WI38 (cell line): ENCODE measurements around the gene GGT5.
"Not testable (repeated sequence)": the region's sequence is repeated elsewhere in the genome, so short reads cannot be mapped to it uniquely, and the experiment has no call there.

Source experiments
- H3K4me3 ChIP-seq: 2 replicates; pipeline ENCODE4 v1.5.1; 2011; ENCODE audit warnings: low read depth, mild to moderate bottlenecking, control low read depth, low read length
- TF ChIP-seq, protein P1 (sequence below): IDR thresholded peaks from 2 replicates; pipeline ENCODE4 v1.5.1; 2012; ENCODE audit warnings: low read depth, mild to moderate bottlenecking, control low read depth, low read length

Gene GGT5

DNA sequence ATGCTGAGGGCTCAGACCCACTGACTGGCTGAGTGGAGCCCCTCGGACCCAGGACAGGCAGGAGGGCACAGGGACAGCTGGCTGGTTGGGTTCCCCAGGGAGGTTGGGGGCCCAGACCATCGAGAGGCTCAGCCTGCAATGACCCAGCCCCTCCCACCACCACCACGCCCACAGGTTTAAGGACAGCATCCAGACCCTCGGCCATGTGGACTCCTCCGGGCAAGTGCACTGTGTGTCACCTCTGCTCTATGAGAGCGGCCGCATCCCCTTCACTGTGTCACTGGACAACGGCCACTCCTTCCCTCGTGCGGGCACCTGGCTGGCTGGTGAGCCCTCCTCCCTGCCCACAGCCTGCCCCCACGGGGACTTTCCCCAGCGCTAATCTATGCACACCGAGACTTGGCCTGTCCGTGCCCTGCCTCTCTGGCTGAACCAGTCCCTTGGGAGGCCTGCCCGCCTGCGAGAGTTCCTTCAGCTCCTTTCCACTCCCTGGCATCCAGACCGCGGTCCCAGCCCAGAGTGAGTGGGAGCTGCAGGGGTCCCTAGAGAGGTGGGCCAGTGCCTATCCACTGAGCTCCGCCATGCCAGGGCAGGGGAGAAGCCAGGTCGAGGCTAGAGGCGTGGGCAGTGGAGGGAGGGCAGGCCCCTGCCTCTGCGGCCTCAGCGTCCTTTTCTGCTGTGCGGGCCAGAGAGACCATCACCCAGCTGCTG is 61.4 kb downstream of the GGT5 start:
- TF ChIP-seq, protein P1, sequence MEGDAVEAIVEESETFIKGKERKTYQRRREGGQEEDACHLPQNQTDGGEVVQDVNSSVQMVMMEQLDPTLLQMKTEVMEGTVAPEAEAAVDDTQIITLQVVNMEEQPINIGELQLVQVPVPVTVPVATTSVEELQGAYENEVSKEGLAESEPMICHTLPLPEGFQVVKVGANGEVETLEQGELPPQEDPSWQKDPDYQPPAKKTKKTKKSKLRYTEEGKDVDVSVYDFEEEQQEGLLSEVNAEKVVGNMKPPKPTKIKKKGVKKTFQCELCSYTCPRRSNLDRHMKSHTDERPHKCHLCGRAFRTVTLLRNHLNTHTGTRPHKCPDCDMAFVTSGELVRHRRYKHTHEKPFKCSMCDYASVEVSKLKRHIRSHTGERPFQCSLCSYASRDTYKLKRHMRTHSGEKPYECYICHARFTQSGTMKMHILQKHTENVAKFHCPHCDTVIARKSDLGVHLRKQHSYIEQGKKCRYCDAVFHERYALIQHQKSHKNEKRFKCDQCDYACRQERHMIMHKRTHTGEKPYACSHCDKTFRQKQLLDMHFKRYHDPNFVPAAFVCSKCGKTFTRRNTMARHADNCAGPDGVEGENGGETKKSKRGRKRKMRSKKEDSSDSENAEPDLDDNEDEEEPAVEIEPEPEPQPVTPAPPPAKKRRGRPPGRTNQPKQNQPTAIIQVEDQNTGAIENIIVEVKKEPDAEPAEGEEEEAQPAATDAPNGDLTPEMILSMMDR, result no peak
- no peak overlapping the region for H3K4me3 ChIP-seq

DNA sequence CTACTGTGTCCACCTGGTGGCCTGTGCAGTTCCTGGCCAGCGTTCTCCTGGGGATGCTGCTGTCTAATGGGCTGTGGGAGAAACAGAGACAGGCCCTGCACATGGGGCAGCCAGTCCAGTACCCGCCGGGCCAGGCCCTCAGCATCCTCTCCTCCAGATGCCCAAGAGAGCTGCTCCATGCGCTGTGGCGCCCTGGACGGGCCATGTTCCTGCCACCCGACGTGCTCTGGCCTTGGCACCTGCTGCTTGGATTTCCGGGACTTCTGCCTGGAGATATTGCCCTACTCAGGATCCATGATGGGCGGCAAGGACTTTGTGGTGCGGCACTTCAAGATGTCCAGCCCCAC is 62.0 kb downstream of the GGT5 start:
- H3K4me3 ChIP-seq, result not testable (repeated sequence)

DNA sequence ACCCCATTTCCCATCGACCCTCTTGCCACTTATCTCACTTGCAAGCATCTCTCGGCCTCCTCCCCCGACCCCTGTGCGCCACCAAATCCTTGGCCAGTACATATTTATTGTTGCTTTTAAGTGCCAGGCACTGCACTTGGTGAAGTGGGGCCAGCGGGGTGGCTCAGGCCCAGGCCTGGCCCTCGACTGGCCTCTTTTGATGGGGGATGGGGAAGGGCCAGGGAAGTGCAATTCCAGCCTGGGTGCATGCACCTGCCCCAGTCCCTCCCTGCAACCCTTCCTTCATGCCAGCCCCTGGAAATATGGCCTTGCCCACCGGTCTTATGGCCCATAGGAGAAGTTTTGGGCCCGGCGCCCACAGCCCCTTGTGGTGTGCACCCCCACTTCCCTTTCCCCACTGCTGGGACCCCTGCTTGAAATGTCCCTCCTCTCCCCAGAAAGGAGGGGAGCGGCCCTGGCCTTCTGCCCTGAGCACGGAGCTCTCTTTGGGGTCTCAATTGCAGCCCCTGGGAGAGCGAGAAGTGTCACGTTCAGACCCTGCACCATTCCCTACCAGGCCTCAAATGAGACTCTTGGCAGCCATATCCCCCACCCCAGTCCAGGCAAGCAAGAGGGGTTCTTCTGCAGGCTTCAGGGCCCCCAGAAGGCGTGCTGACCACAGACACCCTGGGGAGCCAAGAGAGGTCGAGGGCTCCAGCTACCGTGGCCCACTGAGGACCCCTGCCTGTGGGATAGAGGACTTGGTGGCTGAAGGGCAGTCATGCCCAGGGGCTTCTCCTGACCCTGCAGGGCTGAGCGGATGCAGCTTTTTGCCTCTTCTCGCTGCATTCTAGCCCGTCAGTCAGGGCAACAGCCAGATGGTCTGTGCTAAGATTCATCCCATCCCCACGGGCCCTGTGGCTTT is 62.6 kb downstream of the GGT5 start:
- TF ChIP-seq, protein P1, result peak; percentile 27
- no peak overlapping the region for H3K4me3 ChIP-seq

DNA sequence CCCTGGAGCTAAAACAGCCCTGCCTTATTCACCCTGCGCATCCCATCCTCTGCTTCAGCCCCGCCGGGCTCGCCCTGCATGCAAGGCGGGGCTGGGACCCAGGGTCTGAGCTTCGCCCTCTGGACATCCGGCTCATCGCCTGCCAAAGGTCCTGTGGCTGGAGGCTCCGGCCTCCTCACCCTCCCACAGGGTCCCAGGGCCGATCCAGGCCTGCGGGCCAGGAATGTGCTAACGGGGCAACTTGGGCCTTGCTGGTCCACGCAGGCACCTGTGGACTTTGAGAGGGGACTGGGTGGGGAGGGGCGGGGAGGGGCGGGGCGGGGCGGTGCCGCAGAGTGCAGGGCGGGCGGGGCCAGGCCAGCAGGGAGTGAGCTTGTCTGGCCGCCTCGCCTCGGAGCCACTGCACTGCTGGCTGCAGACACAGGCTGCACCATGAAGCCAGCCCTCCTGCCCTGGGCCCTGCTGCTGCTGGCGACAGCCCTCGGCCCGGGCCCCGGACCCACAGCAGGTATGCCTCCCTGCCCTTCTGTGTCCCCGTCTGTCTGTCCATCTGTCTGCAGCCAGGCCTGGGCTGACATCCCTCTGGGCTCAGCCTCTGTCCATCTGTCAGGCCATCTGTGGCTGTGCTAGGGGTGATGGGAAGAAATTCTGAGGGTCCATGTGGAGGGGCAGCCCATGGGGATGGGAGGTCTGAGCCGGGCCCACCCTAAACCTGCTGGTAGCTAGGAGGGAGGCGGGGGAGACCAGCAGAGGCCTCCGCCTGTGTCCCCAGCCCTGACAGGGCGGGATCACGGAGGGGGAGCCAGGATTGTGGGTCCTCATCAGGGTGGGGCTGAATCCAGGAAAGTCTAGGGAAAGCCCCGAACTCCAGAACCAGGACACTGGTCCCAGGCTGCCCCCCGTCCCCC is 63.5 kb downstream of the GGT5 start, which contains the start of gene SUSD2:
TSS of gene SUSD2 (plus strand) at position 400 of the 908 bp plus-strand sequence. CDS start at position 433, 33 bp downstream.
- no peak within 1 kb of the TSS for H3K4me3 ChIP-seq
- TF ChIP-seq, protein P1, result no peak

DNA sequence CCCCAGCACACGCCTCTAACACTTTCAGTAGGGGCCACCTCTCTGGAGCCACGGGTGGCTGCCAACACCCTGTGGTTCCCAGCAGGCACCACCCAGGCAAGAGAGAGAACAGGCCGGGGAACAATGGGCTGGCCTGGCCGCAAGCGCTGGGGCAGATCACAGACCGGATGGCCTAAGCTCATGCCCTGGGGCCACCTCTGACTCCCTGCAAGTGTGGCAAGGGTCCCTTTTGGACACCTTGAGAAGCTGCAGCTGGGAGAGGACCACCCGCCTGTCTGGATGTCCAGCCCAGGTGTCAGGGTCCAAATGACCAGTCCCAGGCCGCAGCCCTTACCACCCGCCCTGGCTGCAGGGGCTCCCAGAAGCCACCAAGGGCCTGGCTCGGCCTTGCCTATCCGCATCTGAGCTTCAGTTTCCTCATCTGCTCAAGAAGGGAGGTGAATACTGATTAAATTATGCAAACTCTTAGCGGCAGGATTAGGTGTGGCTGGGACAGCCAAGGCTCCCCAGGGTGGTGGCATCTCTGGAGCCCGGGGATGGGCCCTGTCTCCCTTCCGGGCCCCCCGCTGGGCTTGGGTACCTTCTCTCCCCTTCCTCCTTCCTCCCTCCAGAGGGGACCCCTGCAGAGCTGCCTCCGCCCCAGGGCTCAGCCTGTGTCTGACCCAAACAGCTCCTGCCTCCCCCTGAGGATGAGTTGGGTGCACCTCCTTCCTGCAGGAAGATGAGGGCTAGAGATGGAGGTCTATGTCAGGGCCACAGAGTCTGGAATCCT is 64.4 kb downstream of the GGT5 start:
- no peak overlapping the region for H3K4me3 ChIP-seq
- TF ChIP-seq, protein P1, result no peak

DNA sequence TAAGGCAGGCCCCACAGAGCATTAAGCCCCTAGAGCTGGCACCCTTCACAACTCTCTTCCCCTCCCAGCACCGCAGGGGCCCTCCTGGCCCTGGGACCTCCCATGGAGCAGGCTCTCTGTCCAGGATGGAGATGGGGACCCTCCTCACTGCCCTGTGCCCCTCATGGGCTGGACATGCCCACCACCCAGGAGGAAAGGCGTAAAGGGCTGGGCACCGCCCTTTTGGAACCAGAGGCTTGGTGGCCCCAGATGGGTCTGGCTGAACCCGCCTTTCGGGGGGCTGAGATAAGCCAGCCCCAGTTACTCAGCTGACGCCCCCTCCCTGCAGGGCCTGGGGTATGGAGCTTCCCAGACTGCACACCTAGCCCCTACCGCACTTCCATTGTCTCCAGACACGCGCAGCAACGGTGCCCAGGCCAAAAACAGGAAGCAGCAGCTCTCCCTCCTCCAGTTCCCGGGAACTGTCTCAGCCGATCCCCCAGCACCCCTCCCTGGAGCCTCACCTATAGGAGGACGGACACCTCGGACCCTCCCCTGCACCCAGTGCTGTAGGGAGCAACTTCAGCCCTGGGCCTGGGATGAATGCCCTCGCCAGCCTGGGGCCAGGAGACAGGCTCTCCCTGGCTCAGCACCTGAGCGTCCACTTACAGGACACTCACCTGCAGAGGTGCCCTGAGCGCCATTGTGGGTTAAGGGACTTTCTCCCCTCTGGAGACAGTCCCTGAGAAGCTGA is 65.2 kb downstream of the GGT5 start:
- TF ChIP-seq, protein P1, result no peak
- H3K4me3 ChIP-seq, result no peak overlapping the region
